Measurements from ENCODE around the gene EIF3J.

Gene EIF3J

GRCh38 chr15:44495562-44495961 is 41.4 kb upstream of the EIF3J start:
- no peak for TF ChIP-seq CTCF (IDR thresholded peaks at IDR 0.05; ENCODE audit: insufficient read depth, low read length, poor library complexity, severe bottlenecking)
- Histone ChIP-seq H3K4me3 (replicated peaks; ENCODE audit: low read depth, low read length) (no peak overlapping the region), H3K36me3 (ENCODE audit: control insufficient read depth, insufficient read depth, low read length) (peaks cover 3% of the 10 kb centered on the region), H3K27me3 (replicated peaks; ENCODE audit: control insufficient read depth, insufficient read depth, low read length) (no peaks in the 10 kb centered on the region)
- no peak for DNase-seq (ENCODE audit: extremely low read depth, insufficient read length)

DNA sequence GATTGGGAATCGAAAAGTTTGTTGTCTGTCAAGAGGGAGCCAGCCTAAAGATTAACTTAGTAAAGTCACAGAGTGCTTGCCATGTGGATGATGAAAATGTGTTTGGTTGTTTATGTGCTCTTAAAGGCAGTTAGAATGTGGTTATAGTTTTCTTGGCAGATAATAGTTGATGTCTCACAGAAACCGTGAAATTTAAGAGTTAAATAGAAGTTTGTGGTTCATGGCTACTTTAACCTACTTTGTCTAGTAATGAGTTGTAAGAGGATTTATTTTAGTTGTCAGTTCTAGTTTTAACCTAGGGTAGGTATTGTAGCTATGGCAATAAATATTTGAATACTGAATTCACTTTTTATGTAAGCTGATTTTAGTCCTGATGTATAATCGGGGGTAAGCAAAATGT is 36.4 kb upstream of the EIF3J start:
- H3K27me3 ChIP-seq (replicated peaks; ENCODE audit: control insufficient read depth, insufficient read depth, low read length): no peaks in the 10 kb centered on the region
- no peak for DNase-seq (ENCODE audit: extremely low read depth, insufficient read length)
- no peak overlapping the region for H3K4me3 ChIP-seq (replicated peaks; ENCODE audit: low read depth, low read length)
- peaks cover 6% of the 10 kb centered on the region for H3K36me3 ChIP-seq (ENCODE audit: control insufficient read depth, insufficient read depth, low read length)
- no peak for TF ChIP-seq CTCF (IDR thresholded peaks at IDR 0.05; ENCODE audit: insufficient read depth, low read length, poor library complexity, severe bottlenecking)

DNA sequence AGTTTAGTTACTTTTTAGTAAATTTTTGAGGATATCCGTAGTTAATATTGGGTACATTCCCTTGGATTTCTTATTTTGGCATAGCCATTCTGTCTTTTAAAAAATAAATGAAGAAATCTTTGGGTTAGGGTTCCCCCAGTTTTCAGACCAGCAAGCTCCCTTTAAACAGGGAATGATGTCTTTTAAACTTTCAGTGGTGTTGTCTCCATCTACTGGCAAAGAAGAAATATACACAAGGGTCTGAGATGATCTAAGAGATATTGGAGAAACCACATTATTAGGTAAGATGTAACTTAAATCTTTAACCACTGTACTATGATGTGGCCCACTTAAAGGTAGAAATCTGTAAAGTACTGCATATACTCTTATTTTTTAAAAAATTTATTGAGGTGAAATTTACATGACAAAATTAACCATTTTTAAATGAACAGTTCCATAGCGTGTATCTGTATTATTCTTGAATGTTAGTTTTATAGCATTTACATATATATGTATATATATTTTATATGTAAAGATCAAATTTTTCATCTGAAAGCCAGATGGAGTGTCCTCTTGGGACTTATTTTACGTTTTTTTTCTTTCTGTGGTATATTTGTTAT is 35.1 kb upstream of the EIF3J start:
- TF ChIP-seq CTCF (IDR thresholded peaks at IDR 0.05; ENCODE audit: insufficient read depth, low read length, poor library complexity, severe bottlenecking): peak; percentile 48
- Histone ChIP-seq H3K4me3 (replicated peaks; ENCODE audit: low read depth, low read length) (no peak overlapping the region), H3K27me3 (replicated peaks; ENCODE audit: control insufficient read depth, insufficient read depth, low read length) (no peaks in the 10 kb centered on the region), H3K36me3 (ENCODE audit: control insufficient read depth, insufficient read depth, low read length) (peaks cover 7% of the 10 kb centered on the region)
- DNase-seq (ENCODE audit: extremely low read depth, insufficient read length): no peak

DNA sequence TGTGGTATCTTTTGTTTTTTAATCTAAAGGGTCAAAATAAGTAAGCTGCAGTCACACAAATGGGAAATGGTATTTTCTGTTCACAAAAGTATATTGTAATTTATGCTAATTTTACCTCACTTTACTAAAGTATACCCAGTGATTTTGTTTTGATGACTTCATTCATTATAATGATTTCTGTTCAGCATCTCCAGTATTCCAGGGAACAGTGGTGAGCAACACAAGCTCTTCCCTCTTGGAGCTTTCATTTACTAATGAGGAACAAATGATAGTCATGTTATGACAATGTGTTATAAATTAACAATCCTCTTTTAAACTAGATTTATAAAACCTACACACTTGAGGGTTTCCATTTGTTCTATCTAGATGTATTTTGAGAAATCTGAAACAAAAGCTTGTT is 20.5 kb upstream of the EIF3J start:
- DNase-seq (ENCODE audit: extremely low read depth, insufficient read length): no peak
- no peaks in the 10 kb centered on the region; the same call in 1 of the 2 replicates for H3K36me3 ChIP-seq (ENCODE audit: control insufficient read depth, insufficient read depth, low read length)
- TF ChIP-seq CTCF (IDR thresholded peaks at IDR 0.05; ENCODE audit: insufficient read depth, low read length, poor library complexity, severe bottlenecking): no peak
- no peaks in the 10 kb centered on the region for H3K27me3 ChIP-seq (replicated peaks; ENCODE audit: control insufficient read depth, insufficient read depth, low read length)
- no peak overlapping the region for H3K4me3 ChIP-seq (replicated peaks; ENCODE audit: low read depth, low read length)

DNA sequence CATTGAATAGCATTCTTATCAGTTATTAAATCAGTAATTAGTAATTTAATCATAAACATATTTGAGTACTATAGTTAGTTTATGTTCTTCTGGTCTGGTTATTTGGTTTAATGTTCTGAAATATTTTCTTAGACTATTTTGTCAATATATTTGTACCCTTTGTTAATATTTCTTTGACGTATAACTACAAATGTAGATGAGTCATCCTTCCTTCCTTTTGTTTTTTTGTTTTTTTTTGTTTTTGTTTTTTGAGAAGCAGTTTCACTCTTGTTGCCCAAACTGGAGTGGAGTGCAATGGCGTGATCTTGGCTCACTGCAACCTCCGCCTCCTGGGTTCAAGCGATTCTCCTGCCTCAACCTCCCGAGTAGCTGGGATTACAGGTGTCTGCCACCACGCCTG is 17.4 kb upstream of the EIF3J start:
- no peak for DNase-seq (ENCODE audit: extremely low read depth, insufficient read length)
- H3K27me3 ChIP-seq (replicated peaks; ENCODE audit: control insufficient read depth, insufficient read depth, low read length): no peaks in the 10 kb centered on the region
- H3K4me3 ChIP-seq (replicated peaks; ENCODE audit: low read depth, low read length): no peak overlapping the region
- no peak for TF ChIP-seq CTCF (IDR thresholded peaks at IDR 0.05; ENCODE audit: insufficient read depth, low read length, poor library complexity, severe bottlenecking)
- H3K36me3 ChIP-seq (ENCODE audit: control insufficient read depth, insufficient read depth, low read length): no peaks in the 10 kb centered on the region; the same call in none of the 2 replicates

DNA sequence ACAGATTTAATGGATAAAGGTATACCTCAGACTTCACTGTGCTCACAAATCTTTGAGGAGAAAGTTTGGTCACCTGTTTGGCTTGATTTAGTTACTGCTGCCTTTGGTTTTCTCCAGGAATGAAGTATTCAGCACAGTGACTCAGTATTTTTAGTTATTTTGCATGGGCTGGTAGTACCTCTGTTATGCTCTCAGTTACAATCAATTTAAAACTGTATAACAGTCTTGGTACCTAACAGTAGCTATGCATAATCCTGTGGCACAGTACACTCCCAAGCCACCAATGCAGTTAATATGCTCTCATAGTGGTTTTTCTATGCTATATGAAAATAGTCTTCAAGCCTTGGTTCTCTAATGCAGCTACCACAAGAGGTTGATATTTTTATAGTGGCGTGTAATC is 11.9 kb upstream of the EIF3J start:
- no peaks in the 10 kb centered on the region for H3K27me3 ChIP-seq (replicated peaks; ENCODE audit: control insufficient read depth, insufficient read depth, low read length)
- TF ChIP-seq CTCF (IDR thresholded peaks at IDR 0.05; ENCODE audit: insufficient read depth, low read length, poor library complexity, severe bottlenecking): no peak
- no peak for DNase-seq (ENCODE audit: extremely low read depth, insufficient read length)
- H3K4me3 ChIP-seq (replicated peaks; ENCODE audit: low read depth, low read length): no peak overlapping the region
- peaks cover 2% of the 10 kb centered on the region; the same call in 1 of the 2 replicates for H3K36me3 ChIP-seq (ENCODE audit: control insufficient read depth, insufficient read depth, low read length)

Measured in GM06990 (cell line).